Natural killer cell (primary cell): Measurements from ENCODE around the gene RGS2. TPM values are rescaled to one million over a fixed set of nuclear protein-coding genes. Genes with fewer than 3 reads are reported as not detected.

Source experiments
- ATAC-seq, 3 donors: fragments of 150-1000 bp in 2 of 3; fragments of 200-7000 bp in 1 of 3; cut with Tn5 transposase; 1 replicate in 1 of 3; 2 replicates in 2 of 3; pipeline ENCODE4 v1.10.0; 2021; ENCODE audit warnings: mild to moderate bottlenecking in 2 of 3, moderate library complexity in 2 of 3
- DNase-seq, 2 donors: peaks; one replicate each; pipeline versions ENCODE4 v3.0.0 to v3.0.0-alpha.2; 2013 to 2021; ENCODE audit warnings: mixed read lengths in 1 of 2
- H3K27ac ChIP-seq: one replicate; pipeline ENCODE4 v1.5.1; 2013; ENCODE audit warnings: mild to moderate bottlenecking, low read length
- H3K27me3 ChIP-seq: one replicate; pipeline ENCODE4 v1.6.1; 2013; ENCODE audit warnings: low read length; ENCODE audit not compliant: control insufficient read depth, insufficient read depth
- H3K36me3 ChIP-seq: one replicate; pipeline ENCODE4 v1.6.1; 2013; ENCODE audit warnings: low read length; ENCODE audit not compliant: control insufficient read depth, insufficient read depth
- H3K4me1 ChIP-seq: one replicate; pipeline ENCODE4 v1.6.1; 2013; ENCODE audit warnings: low read length; ENCODE audit not compliant: control insufficient read depth, insufficient read depth
- H3K4me3 ChIP-seq: one replicate; pipeline ENCODE4 v1.5.1; 2013; ENCODE audit warnings: low read length
- H3K9me3 ChIP-seq: one replicate; pipeline ENCODE4 v1.6.1; 2013; ENCODE audit warnings: low read length; ENCODE audit not compliant: control insufficient read depth, insufficient read depth
- H3K27ac Mint-ChIP-seq, 2 donors: one replicate each; pipeline ENCODE4 v1.8.0; 2022; ENCODE audit warnings: mild to moderate bottlenecking in 2 of 2, mixed read lengths in 2 of 2, moderate library complexity in 1 of 2
- H3K27me3 Mint-ChIP-seq, 2 donors: one replicate each; pipeline ENCODE4 v1.8.0; 2022; ENCODE audit warnings: low read depth in 2 of 2, mixed read lengths in 2 of 2
- H3K36me3 Mint-ChIP-seq: one replicate; pipeline ENCODE4 v1.8.0; 2022; ENCODE audit warnings: mixed read lengths
- H3K4me1 Mint-ChIP-seq, 2 donors: one replicate each; pipeline ENCODE4 v1.8.0; 2022; ENCODE audit warnings: mixed read lengths in 2 of 2
- H3K4me3 Mint-ChIP-seq: one replicate; pipeline ENCODE4 v1.8.0; 2022; ENCODE audit warnings: mild to moderate bottlenecking, moderate library complexity, mixed read lengths
- H3K9me3 Mint-ChIP-seq, 2 donors: one replicate each; pipeline ENCODE4 v1.8.0; 2022; ENCODE audit warnings: mixed read lengths in 2 of 2
- WGBS: methylation state at CpG from one replicate; pipeline ENCODE4 v1.1.7; 2013; ENCODE audit warnings: missing lambda C conversion rate; ENCODE audit not compliant: insufficient coverage; 5-methylcytosine and 5-hydroxymethylcytosine counted together
- intact Hi-C: fragments of 100-400 bp; cut with micrococcal nuclease; formaldehyde crosslinking; loops from one replicate; pipeline ENCODE4 v1.14.2; 2022
- total RNA-seq, 4 donors: library from RNA; stranded (reverse); fragments of 120-200 nt in 1 of 4; gene quantifications; one replicate each; pipeline versions ENCODE4 v1.2.3 to v1.2.4, GENCODE V29; 2013 to 2022
- TF ChIP-seq, protein P1 (sequence below): fragments of 200-600 bp; IDR thresholded peaks from one replicate; pipeline ENCODE4 v1.8.0; 2022; ENCODE audit warnings: antibody characterized with exemption

Gene RGS2
- total RNA-seq, 3 donors from 2014 or later (not counting 1 experiment from before 2014, with no cell fraction given) = 117 to 268 (median 154) TPM

- Mint-ChIP-seq H3K4me3 (no peak overlapping the region), H3K9me3 (no peaks in the 10 kb centered on the region)
- TF ChIP-seq, protein P1, sequence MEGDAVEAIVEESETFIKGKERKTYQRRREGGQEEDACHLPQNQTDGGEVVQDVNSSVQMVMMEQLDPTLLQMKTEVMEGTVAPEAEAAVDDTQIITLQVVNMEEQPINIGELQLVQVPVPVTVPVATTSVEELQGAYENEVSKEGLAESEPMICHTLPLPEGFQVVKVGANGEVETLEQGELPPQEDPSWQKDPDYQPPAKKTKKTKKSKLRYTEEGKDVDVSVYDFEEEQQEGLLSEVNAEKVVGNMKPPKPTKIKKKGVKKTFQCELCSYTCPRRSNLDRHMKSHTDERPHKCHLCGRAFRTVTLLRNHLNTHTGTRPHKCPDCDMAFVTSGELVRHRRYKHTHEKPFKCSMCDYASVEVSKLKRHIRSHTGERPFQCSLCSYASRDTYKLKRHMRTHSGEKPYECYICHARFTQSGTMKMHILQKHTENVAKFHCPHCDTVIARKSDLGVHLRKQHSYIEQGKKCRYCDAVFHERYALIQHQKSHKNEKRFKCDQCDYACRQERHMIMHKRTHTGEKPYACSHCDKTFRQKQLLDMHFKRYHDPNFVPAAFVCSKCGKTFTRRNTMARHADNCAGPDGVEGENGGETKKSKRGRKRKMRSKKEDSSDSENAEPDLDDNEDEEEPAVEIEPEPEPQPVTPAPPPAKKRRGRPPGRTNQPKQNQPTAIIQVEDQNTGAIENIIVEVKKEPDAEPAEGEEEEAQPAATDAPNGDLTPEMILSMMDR = no peak
These were observed 12.8 kb upstream of the RGS2 start for GRCh38 chr1:192795916-192796618.

DNA sequence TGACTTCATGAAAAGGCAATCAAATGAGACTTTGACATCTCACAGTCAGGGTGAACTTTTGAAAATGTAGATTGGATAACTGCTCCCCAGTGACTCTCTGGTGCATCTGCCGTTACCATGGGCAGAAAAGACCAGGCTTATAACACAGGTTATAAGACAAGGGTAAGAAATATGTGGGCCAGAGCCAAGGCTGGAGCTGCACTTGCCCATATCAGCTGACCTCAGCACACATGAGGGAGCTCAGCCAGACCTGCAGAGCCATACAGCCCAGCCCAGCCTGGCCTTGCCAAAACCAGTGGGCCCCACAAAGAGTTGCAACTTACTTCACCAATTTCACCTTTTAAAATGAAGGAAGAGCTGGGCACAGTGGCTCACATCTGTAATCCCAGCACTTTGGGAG, 11.7 kb upstream of the RGS2 start:
- intact Hi-C loops = no loop called here
- DNase-seq (no peak), ATAC-seq (no peak)
- Mint-ChIP-seq H3K27ac (no peak overlapping the region), H3K27me3 (peaks cover 0 to 4% of the 10 kb centered on the region in 2 donors), H3K4me3 (no peak overlapping the region), H3K9me3 (no peaks in the 10 kb centered on the region), H3K36me3 (no peaks in the 10 kb centered on the region), H3K4me1 (no peaks in the 10 kb centered on the region)
- Histone ChIP-seq H3K9me3 (no peaks in the 10 kb centered on the region), H3K4me3 (no peak overlapping the region), H3K36me3 (no peaks in the 10 kb centered on the region), H3K27ac (no peak overlapping the region), H3K4me1 (no peaks in the 10 kb centered on the region), H3K27me3 (no peaks in the 10 kb centered on the region)
- WGBS = 85% methylated on average over 1 of the region's 1 CpG
- TF ChIP-seq, protein P1 = no peak

More at GRCh38 chr1:192795916-192796618, 12.8 kb upstream of the RGS2 start:
- no peaks in the 10 kb centered on the region for H3K27me3 ChIP-seq
- Mint-ChIP-seq H3K36me3 (no peaks in the 10 kb centered on the region), H3K27me3 (peaks cover 3 to 7% of the 10 kb centered on the region in 2 donors), H3K4me1 (no peaks in the 10 kb centered on the region), H3K27ac (no peak overlapping the region)
- 100% methylated on average over 1 of the region's 1 CpG for WGBS
- H3K9me3 ChIP-seq = no peaks in the 10 kb centered on the region
- DNase-seq (no peak), ATAC-seq (no peak)
- intact Hi-C loops = no loop called here
- no peaks in the 10 kb centered on the region for H3K4me1 ChIP-seq
- H3K36me3 ChIP-seq = no peaks in the 10 kb centered on the region
- no peak overlapping the region for H3K4me3 ChIP-seq
- H3K27ac ChIP-seq = no peak overlapping the region

GRCh38 chr1:192797891-192798290, 10.9 kb upstream of the RGS2 start:
- Mint-ChIP-seq H3K9me3 (no peaks in the 10 kb centered on the region), H3K36me3 (no peaks in the 10 kb centered on the region), H3K4me3 (no peak overlapping the region), H3K27me3 (no peaks in the 10 kb centered on the region), H3K27ac (no peak overlapping the region), H3K4me1 (no peaks in the 10 kb centered on the region)
- H3K4me3 ChIP-seq = no peak overlapping the region
- no peaks in the 10 kb centered on the region for H3K27me3 ChIP-seq
- no peak overlapping the region for H3K27ac ChIP-seq
- intact Hi-C loops = no loop called here
- no peak for ATAC-seq
- no peaks in the 10 kb centered on the region for H3K36me3 ChIP-seq
- no peaks in the 10 kb centered on the region for H3K9me3 ChIP-seq
- DNase-seq = no peak
- TF ChIP-seq, protein P1 = no peak
- WGBS = 64% methylated on average over 7 of the region's 7 CpGs
- H3K4me1 ChIP-seq = no peaks in the 10 kb centered on the region

GRCh38 chr1:192801451-192801850, 7.4 kb upstream of the RGS2 start:
- intact Hi-C loops = no loop called here
- H3K9me3 Mint-ChIP-seq = no peaks in the 10 kb centered on the region
- DNase-seq (no peak), ATAC-seq (no peak)
- no peaks in the 10 kb centered on the region for H3K36me3 Mint-ChIP-seq
- Histone ChIP-seq H3K27me3 (no peaks in the 10 kb centered on the region), H3K4me3 (no peak overlapping the region), H3K27ac (no peak overlapping the region), H3K4me1 (no peaks in the 10 kb centered on the region), H3K9me3 (no peaks in the 10 kb centered on the region), H3K36me3 (no peaks in the 10 kb centered on the region)
- TF ChIP-seq, protein P1 = no peak
- H3K4me1 Mint-ChIP-seq = peaks cover 0 to 5% of the 10 kb centered on the region in 2 donors
- 100% methylated on average over 1 of the region's 2 CpGs for WGBS
- H3K4me3 Mint-ChIP-seq = no peak overlapping the region
- no peaks in the 10 kb centered on the region for H3K27me3 Mint-ChIP-seq
- H3K27ac Mint-ChIP-seq = no peak overlapping the region
